GM18870 (cell line): ENCODE results near the gene MAGI1.

ENCODE experiments used
- ATAC-seq: cut with Tn5 transposase; IDR thresholded peaks from one replicate; pipeline ENCODE4 v1.9.1; 2021; ENCODE audit warnings: moderate library complexity; ENCODE audit not compliant: unreplicated experiment

Gene MAGI1

GRCh38 chr3:66015841-66016240 is 22.9 kb downstream of the MAGI1 start:
- ATAC-seq, result no peak

- no peak for ATAC-seq
Observed at GRCh38 chr3:66014651-66015050, 24.1 kb downstream of the MAGI1 start.

GRCh38 chr3:66014056-66014455 is 24.7 kb downstream of the MAGI1 start:
- ATAC-seq, result no peak

- no peak for ATAC-seq
Observed at GRCh38 chr3:66012711-66013110, 26.0 kb downstream of the MAGI1 start.

GRCh38 chr3:66010739-66011655 is 27.7 kb downstream of the MAGI1 start:
- no peak for ATAC-seq

GRCh38 chr3:66010348-66010738 is 28.4 kb downstream of the MAGI1 start:
- ATAC-seq, result no peak

GRCh38 chr3:66004244-66004643 is 34.5 kb downstream of the MAGI1 start:
- ATAC-seq, result no peak

GRCh38 chr3:66001626-66002025 is 37.1 kb downstream of the MAGI1 start:
- ATAC-seq, result no peak

- ATAC-seq, result no peak
Observed at GRCh38 chr3:66000506-66000905, 38.2 kb downstream of the MAGI1 start.

GRCh38 chr3:65999606-66000005 is 39.1 kb downstream of the MAGI1 start:
- ATAC-seq, result no peak

GRCh38 chr3:65996589-65996988 is 42.1 kb downstream of the MAGI1 start:
- ATAC-seq, result no peak

GRCh38 chr3:65995515-65995914 is 43.2 kb downstream of the MAGI1 start:
- ATAC-seq, result no peak

- ATAC-seq, result no peak
Observed at GRCh38 chr3:65995030-65995429, 43.7 kb downstream of the MAGI1 start.

GRCh38 chr3:65993134-65993900 is 45.4 kb downstream of the MAGI1 start:
- no peak for ATAC-seq

GRCh38 chr3:65992106-65992505 is 46.6 kb downstream of the MAGI1 start:
- ATAC-seq, result no peak

- ATAC-seq, result no peak
Observed at GRCh38 chr3:65988411-65989180, 50.1 kb downstream of the MAGI1 start.

GRCh38 chr3:65986285-65986684 is 52.4 kb downstream of the MAGI1 start:
- no peak for ATAC-seq

GRCh38 chr3:65984975-65985374 is 53.7 kb downstream of the MAGI1 start:
- no peak for ATAC-seq

GRCh38 chr3:65983100-65983499 is 55.6 kb downstream of the MAGI1 start:
- ATAC-seq, result no peak

GRCh38 chr3:65979731-65980130 is 59.0 kb downstream of the MAGI1 start:
- no peak for ATAC-seq

- ATAC-seq, result no peak
Observed at GRCh38 chr3:65979162-65979561, 59.6 kb downstream of the MAGI1 start.
